Activated T-cell treated with anti-CD3 and anti-CD28 coated beads, Interleukin-2, amount 50 U/mL, for 1 hour (primary cell): Measurements from ENCODE around the gene LDB3.

ENCODE experiments used
- DNase-seq: peaks from one replicate; pipeline ENCODE4 v3.0.0-alpha.2; 2020

The LDB3 gene

DNA sequence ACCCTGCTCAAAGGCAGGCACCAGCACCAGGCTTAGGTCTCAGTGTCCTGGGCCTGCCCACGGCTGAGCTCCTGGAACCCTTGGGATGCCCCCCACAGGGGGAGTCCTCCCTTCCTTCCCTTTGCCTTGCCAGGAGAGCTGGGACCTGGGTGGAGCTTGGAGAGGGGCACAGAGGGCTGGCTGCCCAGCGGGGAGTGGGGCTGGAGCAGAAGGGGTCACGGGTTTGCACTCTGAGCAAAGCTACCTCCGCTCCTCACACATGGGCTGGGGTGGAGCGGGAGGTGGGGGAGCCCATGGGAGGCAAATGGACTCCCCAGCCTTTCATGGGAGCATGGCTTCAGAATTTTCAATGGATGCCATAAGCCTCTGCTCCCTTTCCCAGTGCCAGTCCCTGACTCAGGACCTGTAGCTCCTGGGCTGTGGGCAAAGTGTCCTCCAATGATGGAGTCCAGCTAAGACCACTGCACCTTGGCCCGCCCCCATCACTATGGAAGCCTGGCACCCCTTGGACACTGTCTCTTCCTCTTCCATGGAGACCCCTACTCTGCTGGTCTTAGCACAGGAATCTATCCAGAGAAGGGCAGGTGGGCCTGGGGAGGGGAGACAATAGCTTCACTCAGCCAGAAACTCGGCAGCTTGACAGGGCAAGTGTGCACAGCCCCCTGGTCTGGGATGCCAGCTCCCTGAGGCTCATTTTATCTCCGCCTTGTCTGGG, 39.9 kb downstream of the LDB3 start:
- no peak for DNase-seq

GRCh38 chr10:86708783-86709380, 40.6 kb downstream of the LDB3 start:
- no peak for DNase-seq

DNA sequence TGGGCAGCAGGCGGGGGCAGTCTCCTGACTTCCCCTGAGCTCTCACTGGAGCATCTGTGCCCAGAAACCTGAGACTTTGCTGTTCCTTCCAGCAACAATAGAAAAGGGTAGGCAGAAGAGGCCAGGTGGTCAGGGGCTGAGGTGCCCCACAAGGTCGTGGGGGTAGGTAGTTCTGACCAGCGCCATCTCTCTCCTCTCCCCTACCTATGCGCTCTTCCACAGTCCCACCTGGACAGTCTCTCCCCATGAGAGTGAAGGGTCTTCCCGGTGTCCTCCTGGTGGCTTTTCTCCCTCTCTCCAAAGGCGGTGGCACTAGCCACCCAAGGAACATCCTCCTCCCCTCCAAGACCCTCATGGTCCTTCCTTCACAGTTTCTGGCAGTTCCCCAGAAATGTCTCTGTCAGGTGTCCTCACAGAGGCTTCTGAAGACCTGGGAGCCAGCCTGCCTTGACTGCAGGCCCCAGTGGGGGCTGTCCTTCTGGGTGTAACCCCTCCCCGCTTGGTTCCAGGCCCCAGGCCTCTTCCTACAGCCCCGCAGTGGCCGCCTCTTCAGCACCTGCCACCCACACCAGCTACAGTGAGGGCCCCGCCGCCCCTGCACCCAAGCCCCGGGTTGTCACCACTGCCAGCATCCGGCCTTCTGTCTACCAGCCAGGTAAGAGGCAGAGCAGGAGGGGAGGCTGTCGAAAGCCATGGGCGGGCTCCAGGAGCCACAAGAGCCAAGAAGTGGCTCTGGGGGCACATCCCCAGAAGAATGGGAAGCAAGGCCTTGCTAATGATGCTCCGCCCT, 41.3 kb downstream of the LDB3 start:
- DNase-seq = no peak

DNA sequence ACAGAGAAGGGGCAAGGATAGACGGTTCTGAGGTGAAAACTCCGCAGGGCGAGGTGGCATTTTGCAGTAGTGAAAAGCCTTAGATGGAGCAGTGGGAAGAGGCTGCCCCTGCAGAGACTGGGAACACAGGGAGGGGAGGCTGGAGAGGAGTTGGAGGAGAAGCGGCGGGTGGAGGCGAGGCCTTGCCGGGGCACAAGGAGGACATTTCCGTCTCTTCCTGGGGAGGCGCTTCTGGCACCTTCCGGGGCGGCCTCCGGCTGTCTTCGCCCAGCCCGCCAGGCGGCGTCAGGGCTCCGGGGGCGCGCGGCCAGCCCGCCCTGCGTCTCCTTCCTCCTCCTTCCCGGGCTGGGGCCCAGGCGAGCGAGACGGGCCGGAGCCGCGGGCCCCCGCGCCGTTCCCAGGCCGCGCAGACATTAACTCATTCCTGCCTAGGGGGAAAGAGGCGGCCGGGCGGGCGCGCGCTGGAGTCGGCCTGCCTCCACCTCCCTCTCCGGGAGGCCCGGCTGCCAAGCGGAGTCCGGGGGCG, 42.7 kb downstream of the LDB3 start:
- peak; percentile 89 for DNase-seq

GRCh38 chr10:86711513-86712316, 43.4 kb downstream of the LDB3 start:
- no peak for DNase-seq

- DNase-seq = no peak
Measured at GRCh38 chr10:86712317-86712707, 44.0 kb downstream of the LDB3 start.

GRCh38 chr10:86715156-86715795, 47.0 kb downstream of the LDB3 start:
- DNase-seq = no peak

DNA sequence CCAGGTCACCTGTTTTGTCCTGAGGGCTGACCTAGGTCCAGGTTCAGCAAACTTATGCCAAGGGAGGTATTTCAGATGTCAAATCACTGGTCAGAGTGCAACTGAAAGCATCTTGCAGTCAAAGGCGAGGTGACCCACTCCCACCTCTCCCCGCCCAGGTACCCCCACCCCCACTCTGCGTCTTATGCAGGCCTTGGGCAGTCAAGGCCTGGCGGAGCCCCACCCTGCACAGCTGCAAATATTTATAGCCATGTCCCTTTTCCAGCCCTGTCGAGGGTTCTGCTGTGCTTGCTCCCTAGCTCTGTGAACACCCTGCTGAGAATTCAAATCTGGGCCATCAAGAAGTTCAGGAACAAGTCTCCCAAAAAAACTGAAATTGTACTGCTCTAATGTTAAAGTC, 47.5 kb downstream of the LDB3 start:
- DNase-seq = no peak

DNA sequence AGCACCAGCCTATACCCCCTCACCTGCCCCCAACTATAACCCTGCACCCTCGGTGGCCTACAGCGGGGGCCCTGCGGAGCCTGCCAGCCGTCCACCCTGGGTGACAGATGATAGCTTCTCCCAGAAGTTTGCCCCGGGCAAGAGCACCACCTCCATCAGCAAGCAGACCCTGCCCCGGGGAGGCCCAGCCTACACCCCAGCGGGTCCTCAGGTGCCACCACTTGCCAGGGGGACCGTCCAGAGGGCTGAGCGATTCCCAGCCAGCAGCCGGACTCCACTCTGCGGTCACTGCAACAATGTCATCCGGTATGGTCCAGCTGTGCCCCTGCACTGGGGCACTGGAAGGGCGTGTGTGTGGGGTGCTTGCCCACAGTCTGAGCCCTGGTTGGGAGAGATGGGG, 48.2 kb downstream of the LDB3 start:
- DNase-seq = no peak

DNA sequence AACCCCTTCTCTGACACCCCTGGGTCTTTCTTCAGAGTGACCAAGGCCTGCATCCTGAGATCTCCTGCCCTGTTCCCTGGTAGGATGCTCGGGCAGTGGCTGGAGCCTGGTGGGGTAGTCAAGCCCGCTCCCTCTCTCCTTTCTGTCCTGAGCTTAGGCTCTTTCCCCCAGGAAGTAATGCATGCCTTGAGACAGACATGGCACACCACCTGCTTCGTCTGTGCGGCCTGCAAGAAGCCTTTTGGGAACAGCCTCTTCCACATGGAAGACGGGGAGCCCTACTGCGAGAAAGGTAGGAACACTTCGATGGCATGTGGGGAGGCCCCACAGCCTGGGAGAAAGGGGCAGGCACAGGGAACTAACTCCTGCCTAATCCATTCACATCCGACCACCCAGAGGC, 50.2 kb downstream of the LDB3 start:
- DNase-seq = no peak

- DNase-seq = no peak
Measured at GRCh38 chr10:86721232-86721631, 52.9 kb downstream of the LDB3 start.

GRCh38 chr10:86723009-86723408, 54.7 kb downstream of the LDB3 start:
- DNase-seq = no peak

DNA sequence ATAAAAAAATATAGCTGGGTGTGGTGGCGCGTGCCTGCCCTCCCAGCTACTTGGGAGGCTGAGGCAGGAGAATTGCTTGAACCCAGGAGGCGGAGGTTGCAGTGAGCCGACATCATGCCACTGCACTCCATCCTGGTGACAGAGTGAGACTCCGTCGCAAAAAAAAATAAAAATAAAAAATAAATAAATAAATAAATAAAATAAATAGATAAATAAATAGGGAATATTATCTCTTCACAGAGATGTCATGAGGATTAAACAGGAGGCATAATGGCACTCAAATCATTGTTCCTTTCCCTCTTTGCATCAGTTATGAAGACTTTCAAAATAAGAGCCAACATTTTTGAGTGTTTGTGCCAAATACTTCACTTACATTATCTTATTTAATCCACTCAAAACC, 56.1 kb downstream of the LDB3 start:
- no peak for DNase-seq

GRCh38 chr10:86725980-86726676, 57.8 kb downstream of the LDB3 start:
- no peak for DNase-seq

GRCh38 chr10:86726677-86726999, 58.3 kb downstream of the LDB3 start:
- DNase-seq = no peak

DNA sequence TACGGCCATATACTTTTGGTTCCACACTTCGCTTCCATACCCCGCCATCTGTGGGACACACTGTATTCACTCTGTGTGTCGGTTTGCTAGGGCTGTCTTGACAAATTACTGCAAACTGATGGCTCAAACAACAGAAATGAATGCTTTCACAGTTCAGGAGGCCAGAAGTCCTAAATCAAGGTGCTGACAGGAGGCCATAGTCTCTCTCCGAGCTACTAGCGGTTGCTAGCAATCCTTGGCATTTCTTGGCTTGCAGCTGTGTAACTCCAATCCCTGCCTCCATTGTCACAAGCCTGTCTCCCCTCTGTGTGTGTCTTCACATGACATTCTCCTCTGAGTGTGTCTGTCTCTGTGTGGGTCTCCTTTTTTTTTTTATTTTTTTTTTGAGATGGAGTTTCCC, 59.2 kb downstream of the LDB3 start:
- no peak for DNase-seq

DNA sequence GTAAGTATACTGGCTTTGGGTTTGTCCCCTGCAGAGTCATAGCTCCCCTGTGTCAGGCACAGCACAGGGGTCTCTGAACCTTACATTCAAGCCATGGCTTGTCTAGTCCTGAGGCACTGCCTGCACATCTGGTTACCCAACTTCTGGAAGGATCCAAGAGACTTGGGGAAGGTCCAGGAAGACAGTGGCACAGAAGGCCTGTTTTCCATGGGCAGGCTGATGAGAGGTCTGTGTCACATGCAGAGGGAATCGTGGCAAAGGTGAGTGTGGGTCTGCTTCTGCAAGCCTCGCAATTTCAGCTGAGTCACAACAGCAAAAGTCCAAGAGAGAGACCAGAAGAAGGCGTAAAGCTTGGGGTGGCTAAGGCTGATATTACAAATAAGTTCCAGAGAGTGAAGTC, 59.7 kb downstream of the LDB3 start:
- DNase-seq = no peak

- no peak for DNase-seq
Measured at GRCh38 chr10:86729677-86730076, 61.4 kb downstream of the LDB3 start.

DNA sequence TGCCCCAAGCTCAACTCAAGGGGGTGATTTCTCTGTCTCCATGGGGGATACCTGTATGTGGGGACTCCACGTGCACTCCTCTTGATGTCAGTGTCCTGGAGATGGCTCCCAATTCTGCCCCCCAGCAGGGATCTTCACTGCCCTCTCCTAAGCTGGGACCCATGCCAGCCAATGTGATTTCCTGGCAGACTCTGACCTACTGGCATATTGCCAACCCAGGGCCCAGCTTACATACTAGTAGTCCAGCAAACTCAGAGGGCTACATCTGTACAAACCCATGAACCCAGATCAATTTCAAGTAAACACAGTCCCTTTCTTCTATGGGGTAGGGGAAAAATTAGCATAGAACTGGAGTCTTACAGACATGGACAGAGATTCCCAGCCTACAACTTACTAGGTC, 61.9 kb downstream of the LDB3 start:
- DNase-seq = no peak

GRCh38 chr10:86732771-86733170, 64.5 kb downstream of the LDB3 start:
- DNase-seq = no peak

- DNase-seq = no peak
Measured at GRCh38 chr10:86733260-86733671, 65.0 kb downstream of the LDB3 start.
